ENCODE measurements around the gene THEMIS2.

GRCh38 chr1:27849951-27850350 lies 22.4 kb upstream of the THEMIS2 start:
- no peak for TF ChIP-seq CTCF (conservative IDR thresholded peaks at IDR 0.05; ENCODE audit: low read depth, low read length)
- no peak for TF ChIP-seq EZH2 (IDR thresholded peaks at IDR 0.05; ENCODE audit: low read length, unreplicated experiment)

Data from PC-3 (cell line).